Measurements from ENCODE around the gene PPP1R12B.
"Not testable (repeated sequence)": the region's sequence is repeated elsewhere in the genome, so short reads cannot be mapped to it uniquely, and the experiment has no call there.

Gene PPP1R12B

GRCh38 chr1:202565890-202566602, 217.5 kb downstream of the PPP1R12B start:
- DNase-seq = no peak

- peak; percentile 56 for DNase-seq
Observed at GRCh38 chr1:202567738-202568137, 219.2 kb downstream of the PPP1R12B start.

- DNase-seq = no peak
Observed at GRCh38 chr1:202568410-202568809, 219.9 kb downstream of the PPP1R12B start.

GRCh38 chr1:202568826-202569225, 220.3 kb downstream of the PPP1R12B start:
- DNase-seq = peak; percentile 32

- DNase-seq = no peak
Observed at GRCh38 chr1:202569393-202570322, 221.2 kb downstream of the PPP1R12B start.

- DNase-seq = peak; percentile 62
Observed at GRCh38 chr1:202571719-202572339, 223.3 kb downstream of the PPP1R12B start.

- no peak for DNase-seq
Observed at GRCh38 chr1:202572867-202573266, 224.4 kb downstream of the PPP1R12B start.

GRCh38 chr1:202575918-202576653, 227.6 kb downstream of the PPP1R12B start:
- DNase-seq = peak; percentile 62

GRCh38 chr1:202576816-202577215, 228.3 kb downstream of the PPP1R12B start:
- DNase-seq = peak; percentile 96

- DNase-seq = peak; percentile 50
Observed at GRCh38 chr1:202577381-202577780, 228.9 kb downstream of the PPP1R12B start.

- peak; percentile 94 for DNase-seq
Observed at GRCh38 chr1:202578001-202578504, 229.6 kb downstream of the PPP1R12B start.

- DNase-seq = peak; percentile 45
Observed at GRCh38 chr1:202578565-202578964, 230.1 kb downstream of the PPP1R12B start.

GRCh38 chr1:202579806-202580205, 231.3 kb downstream of the PPP1R12B start:
- DNase-seq = peak; percentile 93

- DNase-seq = no peak
Observed at GRCh38 chr1:202580619-202581018, 232.1 kb downstream of the PPP1R12B start.

- DNase-seq = not testable (repeated sequence)
Observed at GRCh38 chr1:202582350-202582749, 233.9 kb downstream of the PPP1R12B start.

GRCh38 chr1:202584707-202585589, 236.4 kb downstream of the PPP1R12B start:
- DNase-seq = peak; percentile 59

- no peak for DNase-seq
Observed at GRCh38 chr1:202585590-202585933, 237.1 kb downstream of the PPP1R12B start.

- DNase-seq = peak; percentile 29
Observed at GRCh38 chr1:202586018-202586821, 237.7 kb downstream of the PPP1R12B start.

- DNase-seq = no peak
Observed at GRCh38 chr1:202586871-202587270, 238.4 kb downstream of the PPP1R12B start.

GRCh38 chr1:202587859-202588485, 239.5 kb downstream of the PPP1R12B start:
- DNase-seq = no peak

All from HCEC 1CT (cell line).